NCI-H2196 treated with DMSO at 0.1 percent for 48 hours (cell line): Measurements from ENCODE around the gene PACSIN1.

Source experiments
- DNase-seq: peaks from one replicate; lab custom pipeline; 2025; ENCODE audit not compliant: unreplicated experiment; lab: John Stamatoyannopoulos, UW

PACSIN1 gene

GRCh38 chr6:34526992-34527728, 61.3 kb downstream of the PACSIN1 start:
- DNase-seq: peak; percentile 85

GRCh38 chr6:34527751-34528670, 62.1 kb downstream of the PACSIN1 start:
- no peak for DNase-seq

DNA sequence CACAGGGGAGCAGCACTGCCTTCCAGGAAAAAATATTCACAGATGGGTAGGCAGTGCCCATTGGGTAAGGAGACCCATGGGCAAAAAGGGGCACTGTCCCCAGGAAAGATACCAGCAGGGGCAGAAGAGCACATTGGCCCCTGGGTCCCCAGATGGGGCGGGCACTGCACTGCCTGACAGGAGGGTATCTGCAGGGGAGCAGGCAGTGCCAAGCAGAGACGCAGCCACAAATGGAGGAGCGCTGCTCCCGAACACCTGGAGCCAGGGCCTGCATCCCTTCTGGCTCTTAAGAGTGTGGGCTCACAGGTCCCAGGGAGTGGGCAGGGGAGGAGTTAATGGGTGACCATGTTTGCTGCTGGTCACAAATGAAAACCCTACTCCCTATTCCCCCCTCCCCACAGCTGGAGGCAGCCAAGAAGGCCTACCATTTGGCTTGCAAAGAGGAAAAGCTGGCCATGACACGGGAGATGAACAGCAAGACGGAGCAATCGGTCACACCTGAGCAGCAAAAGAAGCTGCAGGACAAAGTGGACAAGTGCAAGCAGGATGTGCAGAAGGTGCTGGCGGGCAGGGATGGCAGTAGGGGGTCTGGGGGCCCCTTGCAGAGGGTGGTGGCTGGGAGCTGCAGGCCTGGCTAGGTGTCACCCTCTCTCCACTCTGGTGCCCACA, 63.3 kb downstream of the PACSIN1 start:
- DNase-seq: no peak

DNA sequence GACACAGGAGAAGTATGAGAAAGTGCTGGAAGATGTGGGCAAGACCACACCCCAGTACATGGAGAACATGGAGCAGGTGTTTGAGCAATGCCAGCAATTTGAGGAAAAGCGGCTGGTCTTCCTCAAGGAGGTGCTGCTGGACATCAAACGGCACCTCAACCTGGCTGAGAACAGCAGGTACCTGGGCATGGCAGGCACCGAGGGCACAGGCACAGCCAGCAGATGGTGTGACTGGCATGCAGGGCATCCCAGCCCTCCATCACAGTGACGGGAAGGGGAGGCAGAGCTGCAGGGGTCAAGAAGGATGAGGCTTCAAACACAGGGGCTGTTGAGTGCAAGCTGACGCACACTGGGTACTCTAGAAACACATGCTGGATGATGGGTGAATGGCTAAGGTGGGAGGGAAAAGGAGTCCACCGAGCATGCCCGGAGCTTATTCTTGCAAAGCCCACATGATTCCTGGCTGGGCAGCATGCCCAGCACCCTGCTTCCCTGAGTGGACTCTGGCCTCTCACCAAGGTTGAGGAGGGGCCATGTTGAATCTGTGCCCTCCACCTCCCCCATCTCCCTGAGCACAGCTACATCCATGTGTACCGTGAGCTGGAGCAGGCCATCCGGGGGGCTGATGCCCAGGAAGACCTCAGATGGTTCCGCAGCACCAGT, 63.9 kb downstream of the PACSIN1 start:
- peak; percentile 63 for DNase-seq

GRCh38 chr6:34530753-34531365, 65.0 kb downstream of the PACSIN1 start:
- no peak for DNase-seq

DNA sequence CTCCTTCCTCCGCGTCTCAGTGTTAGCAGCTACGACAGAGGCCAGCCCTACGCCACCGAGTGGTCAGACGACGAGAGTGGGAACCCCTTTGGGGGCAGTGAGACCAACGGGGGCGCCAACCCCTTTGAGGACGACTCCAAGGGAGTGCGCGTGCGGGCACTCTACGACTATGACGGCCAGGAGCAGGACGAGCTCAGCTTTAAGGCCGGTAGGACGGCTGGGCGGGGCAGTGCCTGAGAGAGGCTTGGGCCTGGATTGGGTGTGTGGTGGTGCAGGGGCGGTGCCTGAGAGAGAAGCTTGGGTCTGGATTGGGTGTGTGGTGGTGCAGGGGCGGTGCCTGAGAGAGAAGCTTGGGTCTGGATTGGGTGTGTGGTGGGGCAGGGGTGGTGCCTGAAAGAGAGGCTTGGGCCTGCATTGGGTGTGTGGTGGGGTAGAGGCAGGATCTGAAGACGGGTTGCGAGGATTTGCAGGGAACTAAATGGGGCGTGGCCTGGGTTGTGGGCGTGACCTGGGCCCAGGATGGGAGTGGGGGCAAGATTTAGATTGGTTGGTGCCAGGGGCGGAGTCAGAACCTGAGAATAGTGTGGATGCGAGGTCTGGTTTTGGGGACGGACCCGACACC, 65.8 kb downstream of the PACSIN1 start:
- DNase-seq: peak; percentile 11

- DNase-seq: no peak
Measured at GRCh38 chr6:34532230-34532629, 66.4 kb downstream of the PACSIN1 start.

- DNase-seq: no peak
Measured at GRCh38 chr6:34534146-34534545, 68.3 kb downstream of the PACSIN1 start.

DNA sequence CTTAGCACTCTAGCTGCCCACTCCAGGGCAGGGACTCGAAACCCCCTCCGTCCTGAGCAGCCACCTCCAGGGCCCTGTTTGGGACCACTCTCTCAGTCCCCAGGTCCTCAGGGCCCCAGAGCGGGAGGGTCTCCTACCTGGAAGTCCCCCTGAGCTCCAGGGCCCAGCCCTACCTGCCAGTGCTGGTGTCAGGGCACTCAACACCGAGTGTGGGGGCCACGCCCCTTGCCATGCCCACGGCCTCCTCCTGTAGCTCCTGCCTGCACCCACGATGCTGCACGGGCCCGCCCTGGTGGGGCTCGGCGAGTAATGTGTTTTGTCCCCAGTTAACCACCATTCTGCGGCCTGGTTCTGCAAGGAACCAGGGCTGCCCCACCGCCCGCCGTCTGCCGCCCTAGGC, 68.8 kb downstream of the PACSIN1 start:
- no peak for DNase-seq

DNA sequence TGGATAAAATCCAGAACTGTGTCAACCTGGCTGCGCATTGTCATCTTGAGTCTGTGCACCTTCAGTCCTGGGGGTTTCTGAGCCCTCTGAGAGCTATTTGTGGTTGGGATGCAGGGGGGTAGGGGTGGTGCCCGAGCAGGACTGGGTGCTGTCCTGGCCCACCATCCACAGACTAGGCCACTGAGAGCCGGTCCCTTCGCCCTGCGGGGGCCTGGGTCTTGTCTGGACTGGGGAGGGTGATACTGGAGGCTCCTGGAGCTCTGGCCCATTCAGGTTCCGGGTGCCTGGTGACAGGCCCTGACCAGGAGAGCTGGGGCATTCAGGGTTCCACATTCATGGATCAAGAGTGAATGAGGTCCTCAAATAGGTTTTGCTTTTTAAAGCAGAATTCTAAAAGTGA, 69.3 kb downstream of the PACSIN1 start:
- DNase-seq: no peak

DNA sequence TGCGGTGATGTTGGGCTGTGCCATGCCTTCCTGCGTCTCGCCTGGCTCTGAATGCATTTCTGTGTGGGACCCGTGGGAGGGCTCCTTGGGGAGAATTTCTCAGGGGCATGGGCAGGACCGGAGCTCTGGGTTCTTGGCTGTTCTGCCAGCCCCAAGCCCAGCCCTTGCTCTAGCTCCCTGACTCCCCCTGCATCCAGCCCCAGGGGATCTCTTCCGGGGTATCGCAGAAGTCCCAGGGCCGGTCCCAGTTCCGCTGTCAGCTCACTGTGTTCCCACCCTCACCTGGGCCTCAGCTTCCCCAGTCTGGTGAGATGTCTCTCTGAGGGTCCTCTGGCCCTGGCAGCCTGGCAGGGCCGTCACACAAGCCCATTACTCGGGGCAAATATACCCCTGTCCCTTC, 69.8 kb downstream of the PACSIN1 start:
- no peak for DNase-seq

DNA sequence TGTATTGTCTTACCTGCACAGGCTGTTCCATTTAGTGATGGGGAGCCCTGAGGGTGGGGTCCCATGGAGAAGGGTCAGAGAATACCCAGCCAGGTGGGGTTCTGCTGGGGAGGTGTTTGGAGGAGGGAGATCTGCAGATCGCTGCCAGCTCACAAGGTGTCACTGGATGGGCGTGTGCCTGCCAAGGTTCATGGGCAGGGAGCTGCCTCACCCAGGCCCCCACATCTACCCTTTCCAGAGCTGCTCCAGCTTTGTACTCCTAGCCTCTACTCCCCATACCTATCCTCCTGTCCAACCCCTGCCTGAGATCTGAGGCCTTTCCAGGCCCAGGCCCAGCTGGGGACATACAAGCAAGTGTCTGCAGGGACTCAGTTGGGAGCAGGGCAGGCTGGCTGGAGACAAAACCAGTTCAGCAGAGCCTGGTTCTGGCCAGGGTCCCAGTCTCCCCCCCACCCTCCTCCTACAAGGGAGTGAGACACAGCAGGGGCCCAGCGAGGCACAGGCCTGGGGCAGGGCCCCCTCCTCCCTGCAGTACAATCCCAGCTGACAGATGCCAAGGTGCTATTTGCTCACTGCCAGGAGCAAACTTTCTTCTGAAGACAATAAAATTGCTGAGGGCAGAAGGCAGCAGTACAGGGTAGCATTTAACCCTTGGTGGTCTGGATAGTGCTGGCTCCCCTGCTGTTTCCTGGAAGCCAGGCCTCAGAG, 70.5 kb downstream of the PACSIN1 start:
- peak; percentile 22 for DNase-seq

DNA sequence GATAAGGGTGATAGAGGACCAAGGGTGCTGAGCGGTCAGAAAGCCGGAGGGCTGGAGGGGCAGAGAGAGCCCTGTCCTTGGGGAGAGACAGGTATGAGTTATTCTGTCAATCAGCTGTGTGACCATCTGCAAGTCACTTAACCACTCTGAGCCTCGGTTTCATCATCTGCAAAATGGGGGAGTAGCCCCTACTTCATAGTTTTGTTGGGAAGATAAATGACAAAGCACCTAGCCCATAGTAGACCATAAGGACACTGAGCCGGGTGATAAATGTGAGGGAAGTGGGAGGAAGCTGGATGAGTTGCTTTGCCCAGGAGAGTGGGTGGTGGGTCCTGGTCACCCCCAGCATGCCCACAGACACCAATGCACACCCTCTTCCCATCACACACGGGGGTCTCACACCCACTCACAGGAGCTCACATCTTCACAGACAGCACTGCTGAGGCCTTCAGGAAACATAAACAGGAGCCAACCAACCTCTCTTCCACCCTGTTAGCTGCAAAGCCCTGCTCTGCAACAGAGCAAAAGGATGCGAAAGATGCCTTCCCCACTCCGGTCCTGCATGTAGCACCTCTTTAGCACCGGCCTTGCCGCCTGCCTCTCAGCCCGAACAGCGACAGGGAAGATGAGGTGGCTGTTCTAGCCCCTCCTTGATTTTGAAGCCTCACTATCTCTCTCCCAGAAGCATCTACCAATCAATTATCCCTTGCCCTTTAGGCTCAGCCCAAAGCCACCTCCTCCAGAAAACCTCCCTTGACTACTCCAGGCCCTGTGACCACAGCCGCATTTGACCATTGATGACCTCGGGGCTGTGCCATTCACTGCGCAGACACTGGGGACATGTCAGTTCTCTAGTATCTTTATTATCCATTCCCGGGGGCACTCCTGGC, 71.3 kb downstream of the PACSIN1 start:
- DNase-seq: no peak

GRCh38 chr6:34537922-34538550, 72.2 kb downstream of the PACSIN1 start:
- no peak for DNase-seq

DNA sequence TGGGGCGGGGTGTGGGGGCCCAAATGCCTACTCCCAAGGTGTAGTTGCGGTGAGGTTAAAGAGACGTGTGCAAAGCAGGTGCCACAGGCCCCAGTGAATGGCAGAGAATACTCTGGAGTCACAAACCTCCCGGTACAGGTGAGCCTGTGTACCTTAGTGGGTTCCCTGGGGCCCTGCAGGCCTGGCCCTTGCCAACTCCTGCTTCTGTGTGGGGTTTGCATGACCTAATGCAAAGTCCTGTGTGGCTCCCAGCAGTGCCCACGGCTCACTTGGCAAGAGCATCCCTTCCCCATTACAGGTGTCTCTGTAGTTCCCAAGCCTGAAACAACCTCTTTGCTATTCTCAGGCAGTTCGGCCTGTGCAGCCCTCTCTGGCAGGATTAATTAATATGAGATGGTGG, 72.7 kb downstream of the PACSIN1 start:
- no peak for DNase-seq

DNA sequence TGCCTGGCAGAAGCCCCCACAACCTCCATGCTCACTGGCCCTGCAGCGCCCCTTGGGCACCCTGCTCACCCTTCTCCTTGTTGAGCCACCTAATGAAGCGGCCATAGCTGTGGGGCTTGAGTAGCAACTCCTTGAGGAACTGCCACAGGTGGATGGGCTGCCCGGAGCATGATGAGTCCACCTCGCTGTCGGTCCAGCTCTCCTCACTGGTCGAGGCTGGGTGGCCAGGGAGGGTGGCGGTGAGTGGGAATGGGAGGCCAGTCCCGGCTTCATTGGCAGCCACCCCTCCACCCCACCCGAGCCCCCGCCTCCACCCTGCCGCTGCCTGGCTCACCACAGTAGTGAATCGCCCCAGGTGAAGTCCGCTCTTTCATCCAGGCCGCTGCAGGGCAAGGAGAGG, 73.3 kb downstream of the PACSIN1 start:
- no peak for DNase-seq

GRCh38 chr6:34540222-34540621, 74.3 kb downstream of the PACSIN1 start:
- DNase-seq: no peak

- DNase-seq: no peak
Measured at GRCh38 chr6:34540841-34541240, 75.0 kb downstream of the PACSIN1 start.
